Gastrocnemius medialis (tissue), 4 donors: ENCODE data around the gene PCDH12. TPM values are rescaled to one million over a fixed set of nuclear protein-coding genes. Genes with fewer than 3 reads are reported as not detected.

Experiments used
- ATAC-seq, 2 donors: fragments of 150-250 bp; one replicate each; pipeline ENCODE4 v1.9.1; 2016
- DNase-seq, 2 donors: peaks; one replicate each; pipeline ENCODE4 v3.0.0-alpha.2; 2019
- H3K27ac ChIP-seq, 4 donors: fragments of 200-600 bp; sonication (generic); 1 replicate in 1 of 4; 2 replicates in 3 of 4; pipeline ENCODE4 v1.5.1; 2016 to 2018; ENCODE audit warnings: mild to moderate bottlenecking in 2 of 4, moderate library complexity in 1 of 4
- H3K27me3 ChIP-seq, 3 donors: fragments of 200-600 bp; sonication (generic) in 2 of 3; 1 replicate in 1 of 3; 2 replicates in 2 of 3; pipeline versions ENCODE4 v1.5.1 to v1.6.0; 2016 to 2019; ENCODE audit warnings: mild to moderate bottlenecking in 1 of 3, moderate library complexity in 1 of 3
- H3K36me3 ChIP-seq, 2 donors: fragments of 200-600 bp; sonication (generic) in 1 of 2; one replicate each; pipeline ENCODE4 v1.5.1; 2017 to 2018
- H3K4me1 ChIP-seq, 2 donors: fragments of 200-600 bp; sonication (generic) in 1 of 2; one replicate each; pipeline ENCODE4 v1.5.1; 2016 to 2017; ENCODE audit warnings: mild to moderate bottlenecking in 2 of 2
- H3K4me3 ChIP-seq, 4 donors: fragments of 200-600 bp; sonication (generic) in 3 of 4; 1 replicate in 1 of 4; 2 replicates in 3 of 4; pipeline ENCODE4 v1.5.1; 2016 to 2019; ENCODE audit warnings: mild to moderate bottlenecking in 2 of 4
- H3K9me3 ChIP-seq, 3 donors: fragments of 200-600 bp; sonication (generic) in 2 of 3; 1 replicate in 1 of 3; 2 replicates in 2 of 3; pipeline ENCODE4 v1.5.1; 2016 to 2019
- POLR2A ChIP-seq, 2 donors: fragments of 450-650 bp; IDR thresholded peaks; one replicate each; pipeline ENCODE4 v1.6.1; 2017; ENCODE audit warnings: antibody characterized with exemption in 2 of 2, mild to moderate bottlenecking in 2 of 2, moderate library complexity in 2 of 2
- in situ Hi-C, 4 donors: fragments of 200-750 bp; cut with MboI; loops; one replicate each; pipeline versions ENCODE4 v1.15.0 to v1.8.0; 2017; ENCODE audit warnings: low sequenced_read_pairs in 4 of 4
- intact Hi-C: fragments of 100-400 bp; cut with DNase I; formaldehyde crosslinking; loops from one replicate; pipeline ENCODE4 v1.15.1; 2023; ENCODE audit warnings: low total_unique reads
- total RNA-seq, 4 donors: library from RNA; depleted of rRNA; stranded (reverse); fragments of >200 nt; gene quantifications; one replicate each; pipeline versions ENCODE4 v1.1.0 to v1.2.3, GENCODE V29; 2016
- TF ChIP-seq, protein P1 (sequence below), 5 experiments: fragments of 450-650 bp in 3 of 5; fragments of 200-600 bp in 2 of 5; sonication (generic) in 2 of 5; IDR thresholded peaks in 4 of 5; conservative IDR thresholded peaks in 1 of 5; 1 replicate in 4 of 5; 2 replicates in 1 of 5; pipeline ENCODE4 v1.5.1; 2016 to 2019; ENCODE audit warnings: antibody characterized with exemption in 5 of 5, mild to moderate bottlenecking in 3 of 5, moderate library complexity in 3 of 5

PCDH12 gene
- total RNA-seq, 4 donors from 2014 or later: 2.1 to 13.6 (median 3.6) TPM

GRCh38 chr5:141919218-141920119 is 38.5 kb downstream of the PCDH12 start:
- H3K27ac ChIP-seq: no peak overlapping the region
- no peak for DNase-seq
- no peaks in the 10 kb centered on the region for H3K36me3 ChIP-seq
- intact Hi-C loops (loop anchor here (5.0 to 10.0 kb wide), 2 partner anchors 67 to 595 kb away; partner anchors contain the start of gene TAF7), in situ Hi-C loops (no loop called here)
- TF ChIP-seq POLR2A (IDR thresholded peaks at IDR 0.05): no peak
- TF ChIP-seq, protein P1, sequence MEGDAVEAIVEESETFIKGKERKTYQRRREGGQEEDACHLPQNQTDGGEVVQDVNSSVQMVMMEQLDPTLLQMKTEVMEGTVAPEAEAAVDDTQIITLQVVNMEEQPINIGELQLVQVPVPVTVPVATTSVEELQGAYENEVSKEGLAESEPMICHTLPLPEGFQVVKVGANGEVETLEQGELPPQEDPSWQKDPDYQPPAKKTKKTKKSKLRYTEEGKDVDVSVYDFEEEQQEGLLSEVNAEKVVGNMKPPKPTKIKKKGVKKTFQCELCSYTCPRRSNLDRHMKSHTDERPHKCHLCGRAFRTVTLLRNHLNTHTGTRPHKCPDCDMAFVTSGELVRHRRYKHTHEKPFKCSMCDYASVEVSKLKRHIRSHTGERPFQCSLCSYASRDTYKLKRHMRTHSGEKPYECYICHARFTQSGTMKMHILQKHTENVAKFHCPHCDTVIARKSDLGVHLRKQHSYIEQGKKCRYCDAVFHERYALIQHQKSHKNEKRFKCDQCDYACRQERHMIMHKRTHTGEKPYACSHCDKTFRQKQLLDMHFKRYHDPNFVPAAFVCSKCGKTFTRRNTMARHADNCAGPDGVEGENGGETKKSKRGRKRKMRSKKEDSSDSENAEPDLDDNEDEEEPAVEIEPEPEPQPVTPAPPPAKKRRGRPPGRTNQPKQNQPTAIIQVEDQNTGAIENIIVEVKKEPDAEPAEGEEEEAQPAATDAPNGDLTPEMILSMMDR (IDR thresholded peaks at IDR 0.05 in 4 of 5, conservative IDR thresholded peaks at IDR 0.05 in 1 of 5): no peak
- no peaks in the 10 kb centered on the region for H3K27me3 ChIP-seq
- H3K4me3 ChIP-seq: no peak overlapping the region
- ATAC-seq: no peak
- H3K4me1 ChIP-seq: peaks cover 21 to 23% of the 10 kb centered on the region in 2 donors
- no peaks in the 10 kb centered on the region for H3K9me3 ChIP-seq

GRCh38 chr5:141917760-141918159 is 40.2 kb downstream of the PCDH12 start:
- Histone ChIP-seq H3K36me3 (no peaks in the 10 kb centered on the region), H3K27ac (no peak overlapping the region), H3K27me3 (peaks cover 0 to 15% (median 4%) of the 10 kb centered on the region in 3 donors), H3K4me3 (no peak overlapping the region), H3K4me1 (peaks cover 13 to 19% of the 10 kb centered on the region in 2 donors), H3K9me3 (no peaks in the 10 kb centered on the region)
- ATAC-seq (no peak), DNase-seq (no peak)
- in situ Hi-C loops (no loop called here), intact Hi-C loops (no loop called here)
- TF ChIP-seq, protein P1 (IDR thresholded peaks at IDR 0.05 in 4 of 5, conservative IDR thresholded peaks at IDR 0.05 in 1 of 5): no peak
- no peak for TF ChIP-seq POLR2A (IDR thresholded peaks at IDR 0.05)

DNA sequence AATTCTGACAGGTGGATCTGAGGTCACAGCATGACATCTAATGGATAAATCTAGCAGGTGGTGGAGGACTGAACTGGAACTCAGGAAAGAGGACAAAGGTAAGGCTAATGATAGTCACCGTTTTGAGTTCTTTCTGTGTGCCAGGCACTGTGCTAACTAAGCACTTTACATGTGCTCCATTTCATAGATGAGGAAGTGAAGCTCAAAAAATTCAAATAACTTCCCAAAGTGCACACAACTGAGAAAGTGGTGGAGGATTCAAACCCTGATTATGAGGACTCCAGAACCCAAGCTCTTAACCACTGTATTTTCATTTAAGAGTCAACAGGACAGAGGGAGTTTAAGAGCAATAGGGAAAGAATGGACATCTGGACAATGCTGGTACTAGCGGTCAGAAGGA is 41.5 kb downstream of the PCDH12 start:
- DNase-seq: no peak
- ATAC-seq: no peak
- in situ Hi-C loops (no loop called here), intact Hi-C loops (no loop called here)
- Histone ChIP-seq H3K36me3 (no peaks in the 10 kb centered on the region), H3K4me1 (peaks cover 9 to 15% of the 10 kb centered on the region in 2 donors), H3K9me3 (no peaks in the 10 kb centered on the region), H3K27ac (no peak overlapping the region), H3K4me3 (no peak overlapping the region), H3K27me3 (peaks cover 0 to 17% (median 4%) of the 10 kb centered on the region in 3 donors)
- TF ChIP-seq, protein P1 (IDR thresholded peaks at IDR 0.05 in 4 of 5, conservative IDR thresholded peaks at IDR 0.05 in 1 of 5): no peak
- TF ChIP-seq POLR2A (IDR thresholded peaks at IDR 0.05): no peak

GRCh38 chr5:141915881-141916336 is 42.1 kb downstream of the PCDH12 start:
- intact Hi-C loops: no loop called here
- ATAC-seq: no peak

More at GRCh38 chr5:141915881-141916336, 42.1 kb downstream of the PCDH12 start:
- H3K4me1 ChIP-seq: peaks cover 4 to 9% of the 10 kb centered on the region in 2 donors
- no peaks in the 10 kb centered on the region for H3K36me3 ChIP-seq
- H3K27me3 ChIP-seq: peaks cover 0 to 17% (median 4%) of the 10 kb centered on the region in 3 donors
- no peak overlapping the region for H3K4me3 ChIP-seq
- no peak overlapping the region for H3K27ac ChIP-seq
- in situ Hi-C loops: no loop called here
- TF ChIP-seq POLR2A (IDR thresholded peaks at IDR 0.05): no peak
- TF ChIP-seq, protein P1 (IDR thresholded peaks at IDR 0.05 in 4 of 5, conservative IDR thresholded peaks at IDR 0.05 in 1 of 5): no peak
- no peaks in the 10 kb centered on the region for H3K9me3 ChIP-seq
- no peak for DNase-seq
